DMS153 treated with DMSO at 0.1 percent for 48 hours (cell line): Measurements from ENCODE around the gene TIAM1.
"Not testable (repeated sequence)": the region's sequence is repeated elsewhere in the genome, so short reads cannot be mapped to it uniquely, and the experiment has no call there.

Source experiments
- DNase-seq: peaks from one replicate; lab custom pipeline; 2025; ENCODE audit not compliant: unreplicated experiment; lab: John Stamatoyannopoulos, UW

The TIAM1 gene

GRCh38 chr21:31255036-31255435 lies 89.0 kb downstream of the TIAM1 start:
- no peak for DNase-seq

- DNase-seq = no peak
These were observed 89.9 kb downstream of the TIAM1 start for GRCh38 chr21:31254131-31254530.

- DNase-seq = no peak
These were observed 90.4 kb downstream of the TIAM1 start for GRCh38 chr21:31253684-31254083.

DNA sequence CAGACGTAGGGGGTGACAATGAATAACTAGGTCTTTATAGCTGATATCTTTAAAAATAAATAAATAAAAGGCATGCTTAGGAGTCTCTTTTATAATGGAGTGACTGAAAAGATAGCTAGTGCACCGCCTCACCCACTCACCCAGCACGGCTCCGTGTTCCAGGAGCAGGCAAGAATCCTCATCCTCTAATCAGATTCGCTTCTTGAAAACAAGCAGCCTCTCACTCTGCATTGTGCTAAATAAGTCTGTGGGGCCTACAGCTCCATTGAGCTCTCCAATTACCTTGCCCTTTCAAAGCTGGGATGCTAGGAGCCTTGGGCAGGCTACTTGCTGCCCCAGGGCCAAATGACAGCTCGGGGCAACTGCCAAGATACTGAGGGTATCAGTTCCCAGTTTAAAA lies 91.5 kb downstream of the TIAM1 start:
- no peak for DNase-seq

- DNase-seq = no peak
These were observed 92.0 kb downstream of the TIAM1 start for GRCh38 chr21:31252091-31252490.

GRCh38 chr21:31251686-31252085 lies 92.4 kb downstream of the TIAM1 start:
- no peak for DNase-seq

- DNase-seq = no peak
These were observed 95.5 kb downstream of the TIAM1 start for GRCh38 chr21:31248598-31248997.

DNA sequence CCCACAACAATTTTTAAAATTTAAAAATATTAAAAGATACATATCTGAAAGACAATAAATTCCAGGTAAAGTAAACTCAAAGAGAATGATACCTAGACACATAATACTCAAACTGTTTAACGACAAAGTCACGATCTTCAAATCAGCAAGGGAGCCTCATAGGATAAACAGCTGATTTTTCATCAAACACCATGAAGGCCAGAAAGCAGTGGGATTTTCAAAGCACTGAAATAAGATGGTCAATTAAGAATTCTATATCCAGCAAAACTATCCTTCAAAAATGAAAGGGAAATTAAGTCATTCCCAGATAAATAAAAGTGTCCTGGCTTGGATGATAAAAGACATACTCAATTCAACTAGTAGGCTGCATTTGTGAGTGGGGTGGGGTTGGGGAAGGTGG lies 100.5 kb downstream of the TIAM1 start:
- DNase-seq = no peak

GRCh38 chr21:31236528-31236927 lies 107.5 kb downstream of the TIAM1 start:
- DNase-seq = peak; percentile 60

DNA sequence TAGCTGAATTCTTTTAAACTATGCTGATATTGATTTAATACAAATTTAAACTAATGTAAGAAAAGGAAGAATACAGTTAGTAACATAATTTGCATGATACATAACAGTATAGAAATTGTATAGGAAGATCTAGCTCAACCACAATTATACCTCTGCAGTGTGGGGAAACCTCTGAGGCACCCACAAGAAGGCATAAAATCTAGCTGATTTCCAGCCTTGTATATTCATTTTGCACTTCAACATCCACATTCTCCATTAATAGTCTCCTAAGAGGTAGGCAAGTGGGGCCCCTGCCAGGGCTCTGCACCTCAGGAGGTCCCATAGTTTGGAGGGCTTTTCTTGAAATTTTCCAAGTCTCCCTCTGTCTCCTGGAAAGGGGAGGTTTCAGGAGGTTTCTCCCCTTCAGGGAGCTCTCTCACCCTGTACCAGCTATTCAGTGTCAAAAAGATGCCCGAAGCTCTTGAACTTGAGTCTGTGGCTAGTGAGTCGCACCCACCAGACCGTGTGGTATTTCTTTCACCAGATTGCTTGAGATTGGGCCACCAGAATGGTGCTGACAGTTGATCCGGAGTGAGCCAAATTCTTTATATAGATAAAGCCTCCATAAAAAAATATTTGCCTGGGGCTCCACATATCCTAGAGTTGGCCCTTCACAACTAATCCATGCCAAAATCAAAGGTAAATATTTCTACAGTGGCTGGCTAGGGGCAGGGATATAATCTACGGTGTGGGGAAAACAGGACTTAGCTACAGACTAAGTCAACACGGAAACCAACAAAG lies 108.2 kb downstream of the TIAM1 start:
- no peak for DNase-seq

- no peak for DNase-seq
These were observed 109.1 kb downstream of the TIAM1 start for GRCh38 chr21:31234936-31235335.

DNA sequence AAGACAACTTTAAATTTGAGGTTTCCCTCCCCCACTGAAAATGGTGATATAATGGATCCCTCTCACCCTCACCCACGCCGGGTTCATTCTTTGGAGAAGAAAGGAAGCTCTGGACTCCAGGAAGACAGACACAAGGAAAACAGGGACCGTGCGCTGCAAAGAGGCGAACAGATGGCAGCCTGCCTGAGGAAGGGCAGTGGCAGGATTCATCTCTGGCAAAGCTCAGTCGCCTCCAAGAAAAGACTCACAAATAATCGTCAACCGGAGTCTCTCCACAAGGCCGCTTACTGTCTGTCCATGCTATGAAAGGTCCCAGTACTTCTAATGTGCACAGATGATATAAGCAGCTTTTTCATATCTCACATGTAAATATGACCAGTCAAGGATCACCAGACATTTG lies 110.3 kb downstream of the TIAM1 start:
- no peak for DNase-seq

GRCh38 chr21:31232344-31232743 lies 111.7 kb downstream of the TIAM1 start:
- no peak for DNase-seq

DNA sequence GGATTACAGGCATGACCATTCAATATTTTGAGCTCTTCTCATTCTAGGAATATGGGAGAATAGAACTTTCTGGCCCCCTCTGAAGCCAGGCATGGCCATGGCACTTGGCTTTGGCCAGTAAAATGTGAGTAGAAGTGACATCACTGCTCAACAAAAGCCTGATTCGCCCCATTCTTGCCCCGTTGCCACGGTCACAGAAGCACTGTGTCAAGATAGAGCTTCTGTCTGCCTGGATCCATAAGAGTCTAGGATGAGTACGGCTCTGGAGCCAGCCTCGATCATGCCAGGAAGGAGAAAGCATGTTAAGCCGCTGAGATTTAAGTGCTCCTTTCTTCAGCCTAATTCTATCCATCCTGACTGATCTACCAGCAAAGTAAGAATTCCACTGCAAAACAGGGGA lies 113.1 kb downstream of the TIAM1 start:
- DNase-seq = no peak

DNA sequence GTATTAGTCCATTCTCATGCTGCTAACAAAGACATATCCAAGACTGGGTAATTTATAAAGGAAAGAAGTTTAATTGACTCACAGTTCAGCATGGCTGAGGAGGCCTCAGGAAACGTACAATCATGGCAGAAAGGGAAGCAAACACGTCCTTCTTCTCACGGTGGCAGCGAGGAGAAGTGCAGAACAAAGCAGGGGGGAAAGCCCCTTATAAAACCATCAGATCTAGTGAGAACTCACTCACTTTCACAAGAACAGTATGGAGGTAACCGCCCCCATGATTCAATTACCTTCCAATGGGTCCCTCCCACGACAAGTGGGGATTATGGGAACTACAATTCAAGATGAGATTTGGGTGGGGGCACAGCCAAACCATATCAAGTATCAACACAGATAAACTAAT lies 115.3 kb downstream of the TIAM1 start:
- not testable (repeated sequence) for DNase-seq

DNA sequence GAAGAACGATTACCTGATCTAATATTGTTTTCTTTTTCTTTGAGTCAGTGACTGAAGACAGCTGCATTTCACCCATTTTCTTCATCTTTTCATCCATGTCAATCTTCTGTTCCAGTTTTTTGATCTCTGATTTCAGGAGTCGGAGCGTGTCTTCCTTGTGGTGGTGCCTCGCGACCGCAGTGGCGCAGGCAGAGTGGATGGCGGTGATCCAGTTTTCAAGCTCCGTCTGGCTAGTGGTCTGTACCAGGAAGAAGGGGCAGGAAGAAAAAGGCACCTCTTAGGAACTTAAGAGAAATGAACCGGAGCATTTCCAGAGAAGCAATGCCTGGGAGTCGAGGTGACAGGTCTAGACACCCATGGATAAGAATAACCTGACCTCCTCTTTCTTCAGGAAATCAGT lies 118.3 kb downstream of the TIAM1 start:
- no peak for DNase-seq

- DNase-seq = no peak
These were observed 121.9 kb downstream of the TIAM1 start for GRCh38 chr21:31222142-31222541.

DNA sequence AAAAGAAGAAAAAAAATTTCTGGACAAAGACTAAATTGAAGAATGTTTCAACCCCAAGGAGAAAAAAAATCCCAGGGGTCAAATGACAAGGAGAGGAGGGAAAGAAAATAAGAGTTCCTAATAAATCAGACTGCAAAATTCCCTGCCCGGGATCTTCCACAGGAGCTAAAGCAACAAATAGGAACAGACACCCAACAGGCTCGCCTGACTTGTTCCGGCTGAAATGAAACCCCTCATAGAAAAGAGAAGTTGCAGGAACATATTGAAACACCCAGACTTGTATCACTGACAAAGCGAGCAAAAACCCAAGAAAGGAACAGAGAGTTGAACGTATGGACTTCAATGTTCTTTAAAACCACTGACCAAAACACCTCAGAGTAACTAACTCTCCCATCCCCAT lies 123.0 kb downstream of the TIAM1 start:
- no peak for DNase-seq

- no peak for DNase-seq
These were observed 123.5 kb downstream of the TIAM1 start for GRCh38 chr21:31220575-31220974.

DNA sequence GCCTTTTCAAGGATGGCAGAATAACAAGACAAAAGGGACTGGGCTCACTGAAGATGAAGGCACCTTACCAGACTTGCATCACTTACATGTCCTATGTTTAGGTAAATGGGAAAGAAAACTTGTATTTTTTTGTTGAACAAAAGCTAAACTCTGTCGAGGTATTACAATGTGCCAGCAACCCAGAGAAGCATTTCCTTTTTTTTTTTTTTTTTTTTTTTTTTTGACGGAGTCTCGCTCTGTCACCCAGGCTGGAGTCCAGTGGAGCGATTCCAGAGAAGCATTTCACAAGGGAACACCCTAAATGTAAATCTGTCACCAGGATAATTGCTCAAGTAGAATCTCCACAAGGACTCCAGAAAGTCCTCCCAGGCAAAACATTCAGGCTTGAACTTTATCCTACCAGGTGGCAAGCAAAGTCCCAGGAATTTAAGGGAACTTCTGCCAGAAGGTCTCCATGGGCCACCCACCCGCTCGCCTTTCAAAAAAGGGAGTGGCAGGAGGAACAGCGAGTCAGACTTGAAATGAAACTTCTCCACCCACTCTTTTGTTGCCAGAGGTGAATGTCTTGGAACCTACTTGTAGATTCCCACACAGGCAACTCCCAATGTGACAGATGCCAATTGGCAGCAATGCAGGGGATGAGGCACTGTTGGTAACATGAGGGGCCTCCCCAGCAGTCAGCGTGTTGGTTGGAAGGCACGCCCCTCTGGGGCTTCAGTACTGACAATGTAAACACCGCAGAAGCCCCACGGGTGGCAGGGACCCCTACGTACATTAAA lies 125.0 kb downstream of the TIAM1 start:
- no peak for DNase-seq

DNA sequence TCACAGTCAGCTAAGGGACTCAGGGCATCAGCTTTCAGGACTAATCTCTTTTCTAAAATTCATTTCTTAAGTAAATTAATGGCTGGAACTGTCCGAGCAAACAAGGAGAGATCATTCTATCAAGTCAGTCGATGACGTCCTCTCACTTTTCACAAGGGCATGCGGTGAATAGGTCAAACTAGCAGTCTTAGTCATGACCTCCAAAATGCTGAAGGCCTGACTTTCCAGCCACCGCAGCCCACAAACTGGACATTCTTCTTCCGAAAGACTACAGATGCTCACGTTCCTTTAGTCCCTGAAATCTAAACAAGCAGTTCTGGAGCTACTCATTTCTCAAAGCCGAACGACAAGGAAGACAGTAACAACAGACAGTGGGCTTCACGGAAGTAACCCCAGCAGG lies 127.9 kb downstream of the TIAM1 start:
- DNase-seq = no peak

- no peak for DNase-seq
These were observed 130.3 kb downstream of the TIAM1 start for GRCh38 chr21:31213787-31214186.

DNA sequence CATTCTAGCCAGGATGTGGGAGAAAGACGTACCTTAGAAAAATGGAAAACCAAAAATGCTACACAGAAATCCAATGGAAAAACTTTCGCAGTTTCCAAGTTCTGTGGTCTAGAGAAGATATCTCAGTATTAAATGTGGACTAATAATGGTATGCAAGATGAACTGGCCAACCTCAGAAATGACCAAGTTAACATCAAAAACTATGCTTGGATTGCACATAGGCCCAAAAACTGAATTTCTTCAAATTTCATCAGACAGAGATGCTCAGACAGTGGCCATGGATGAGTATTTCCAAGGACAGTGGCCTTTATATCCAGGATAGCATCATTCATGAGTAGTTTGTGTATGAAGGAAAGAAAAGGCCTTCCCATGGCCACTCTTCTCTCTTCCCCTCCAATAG lies 132.2 kb downstream of the TIAM1 start:
- no peak for DNase-seq
